Kidney epithelial cell (primary cell): ENCODE data around the gene C1orf87. TPM values are rescaled to one million over a fixed set of nuclear protein-coding genes. Genes with fewer than 3 reads are reported as not detected.
"Not testable (repeated sequence)": the region's sequence is repeated elsewhere in the genome, so short reads cannot be mapped to it uniquely, and the experiment has no call there.

Experiments used
- DNase-seq: peaks from one replicate; pipeline ENCODE4 v3.0.0-alpha.2; 2010; ENCODE audit warnings: low read depth
- H3K27me3 ChIP-seq: 2 replicates; pipeline ENCODE4 v1.6.0; 2011; ENCODE audit warnings: low read length; ENCODE audit not compliant: control insufficient read depth, insufficient read depth
- H3K36me3 ChIP-seq: 2 replicates; pipeline ENCODE4 v1.5.1; 2011; ENCODE audit warnings: low read length; ENCODE audit not compliant: control insufficient read depth, insufficient read depth
- H3K4me3 ChIP-seq: 2 replicates; pipeline ENCODE4 v1.5.1; 2011; ENCODE audit warnings: low read depth, mild to moderate bottlenecking, control low read depth, low read length
- total RNA-seq: library from RNA; depleted of rRNA; stranded (reverse); fragments of >200 nt; gene quantifications from 2 replicates; pipeline ENCODE4 v1.2.3, GENCODE V29; 2015
- TF ChIP-seq, protein P1 (sequence below): IDR thresholded peaks from 2 replicates; pipeline ENCODE4 v1.5.1; 2011; ENCODE audit warnings: mild to moderate bottlenecking, moderate library complexity, low read length, control low read depth, inconsistent platforms; ENCODE audit not compliant: insufficient read depth, poor library complexity, severe bottlenecking

Gene C1orf87
- total RNA-seq, 1 donor from 2014 or later = not detected

DNA sequence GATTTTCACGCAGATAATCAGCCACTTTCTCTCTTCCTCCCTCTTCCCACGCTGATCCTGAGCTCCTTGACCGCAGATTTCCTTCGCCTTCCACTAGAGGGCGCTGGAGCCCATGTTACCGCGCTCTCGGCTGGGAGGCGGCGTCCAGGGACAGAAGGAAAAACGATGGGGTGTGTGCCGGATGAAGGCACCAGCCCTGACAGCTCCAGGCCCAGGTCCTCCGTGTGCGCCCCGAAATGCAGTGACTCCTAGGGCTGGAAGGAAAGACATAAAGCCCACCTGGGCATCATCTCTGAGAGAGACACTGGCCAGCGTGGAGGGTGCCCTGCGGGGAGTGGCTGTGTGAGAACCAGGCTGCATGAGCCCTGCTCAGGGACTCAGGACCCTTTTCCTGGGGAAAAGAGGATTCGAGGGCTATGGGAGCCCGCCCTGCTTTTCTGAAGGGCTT is 102.1 kb downstream of the C1orf87 start:
- no peak for DNase-seq
- Histone ChIP-seq H3K27me3 (peaks cover 2% of the 10 kb centered on the region), H3K36me3 (no peaks in the 10 kb centered on the region), H3K4me3 (no peak overlapping the region)
- TF ChIP-seq, protein P1, sequence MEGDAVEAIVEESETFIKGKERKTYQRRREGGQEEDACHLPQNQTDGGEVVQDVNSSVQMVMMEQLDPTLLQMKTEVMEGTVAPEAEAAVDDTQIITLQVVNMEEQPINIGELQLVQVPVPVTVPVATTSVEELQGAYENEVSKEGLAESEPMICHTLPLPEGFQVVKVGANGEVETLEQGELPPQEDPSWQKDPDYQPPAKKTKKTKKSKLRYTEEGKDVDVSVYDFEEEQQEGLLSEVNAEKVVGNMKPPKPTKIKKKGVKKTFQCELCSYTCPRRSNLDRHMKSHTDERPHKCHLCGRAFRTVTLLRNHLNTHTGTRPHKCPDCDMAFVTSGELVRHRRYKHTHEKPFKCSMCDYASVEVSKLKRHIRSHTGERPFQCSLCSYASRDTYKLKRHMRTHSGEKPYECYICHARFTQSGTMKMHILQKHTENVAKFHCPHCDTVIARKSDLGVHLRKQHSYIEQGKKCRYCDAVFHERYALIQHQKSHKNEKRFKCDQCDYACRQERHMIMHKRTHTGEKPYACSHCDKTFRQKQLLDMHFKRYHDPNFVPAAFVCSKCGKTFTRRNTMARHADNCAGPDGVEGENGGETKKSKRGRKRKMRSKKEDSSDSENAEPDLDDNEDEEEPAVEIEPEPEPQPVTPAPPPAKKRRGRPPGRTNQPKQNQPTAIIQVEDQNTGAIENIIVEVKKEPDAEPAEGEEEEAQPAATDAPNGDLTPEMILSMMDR = peak; percentile 96

DNA sequence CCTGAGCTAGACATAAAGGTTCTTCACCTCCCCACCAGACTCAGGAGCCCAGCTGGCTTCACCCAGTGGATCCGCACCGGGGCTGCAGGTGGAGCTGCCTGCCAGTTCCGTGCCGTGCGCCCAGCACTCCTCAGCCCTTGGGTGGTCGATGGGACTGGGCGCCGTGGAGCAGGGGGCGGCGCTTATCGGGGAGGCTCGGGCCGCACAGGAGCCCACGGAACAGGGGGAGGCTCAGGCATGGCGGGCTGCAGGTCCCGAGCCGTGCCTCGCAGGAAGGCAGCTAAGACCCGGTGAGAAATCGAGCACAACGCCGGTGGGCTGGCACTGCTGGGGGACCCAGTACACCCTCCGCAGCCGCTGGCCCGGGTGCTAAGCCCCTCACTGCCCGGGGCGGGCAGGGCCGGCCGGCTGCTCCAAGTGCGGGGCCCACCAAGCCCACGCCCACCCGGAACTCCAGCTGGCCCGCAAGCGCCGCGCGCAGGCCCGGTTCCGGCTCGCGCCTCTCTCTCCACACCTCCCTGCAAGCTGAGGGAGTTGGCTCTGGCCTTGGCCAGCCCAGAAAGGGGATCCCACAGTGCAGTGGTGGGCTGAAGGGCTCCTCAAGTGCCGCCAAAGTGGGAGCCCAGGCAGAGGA is 103.9 kb downstream of the C1orf87 start:
- not testable (repeated sequence) for DNase-seq, H3K36me3 ChIP-seq, H3K27me3 ChIP-seq, H3K4me3 ChIP-seq

DNA sequence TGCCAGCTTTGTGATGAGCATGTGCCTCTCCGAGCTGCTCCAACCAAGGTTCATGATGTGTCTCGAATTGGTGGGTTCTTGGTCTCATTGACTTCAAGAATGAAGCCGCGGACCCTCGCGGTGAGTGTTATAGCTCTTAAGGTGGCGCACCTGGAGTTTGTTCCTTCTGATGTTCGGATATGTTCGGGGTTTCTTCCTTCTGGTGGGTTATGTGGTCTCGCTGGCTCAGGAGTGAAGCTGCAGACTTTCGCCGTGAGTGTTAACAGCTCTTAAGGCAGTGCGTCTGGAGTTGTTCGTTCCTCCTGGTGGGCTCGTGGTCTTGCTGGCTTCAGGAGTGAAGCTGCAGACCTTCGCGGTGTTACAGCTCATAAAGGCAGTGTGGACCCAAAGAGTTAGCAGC is 104.8 kb downstream of the C1orf87 start:
- not testable (repeated sequence) for H3K36me3 ChIP-seq, H3K27me3 ChIP-seq, DNase-seq, H3K4me3 ChIP-seq

DNA sequence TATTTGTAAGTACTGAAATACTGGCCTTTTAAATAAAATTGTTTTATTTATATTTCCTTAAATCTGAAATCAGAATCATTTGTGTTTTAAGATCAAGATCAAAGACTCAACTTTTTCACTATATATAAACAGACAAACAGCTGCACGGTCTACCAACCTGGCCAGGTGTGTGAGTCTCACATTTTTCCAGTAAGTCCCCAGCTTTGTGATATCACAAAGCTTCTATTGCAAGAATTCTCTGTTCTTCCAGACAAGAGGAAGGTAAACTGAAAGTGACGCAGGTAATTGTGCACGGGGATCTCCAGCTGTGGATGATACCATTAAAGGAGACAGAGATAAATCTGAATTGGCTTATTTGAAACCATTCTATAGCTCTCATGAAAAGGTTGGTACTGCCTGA is 105.8 kb downstream of the C1orf87 start:
- TF ChIP-seq, protein P1 = no peak
- DNase-seq = no peak
- H3K4me3 ChIP-seq = no peak overlapping the region
- H3K27me3 ChIP-seq = no peaks in the 10 kb centered on the region
- no peaks in the 10 kb centered on the region for H3K36me3 ChIP-seq

DNA sequence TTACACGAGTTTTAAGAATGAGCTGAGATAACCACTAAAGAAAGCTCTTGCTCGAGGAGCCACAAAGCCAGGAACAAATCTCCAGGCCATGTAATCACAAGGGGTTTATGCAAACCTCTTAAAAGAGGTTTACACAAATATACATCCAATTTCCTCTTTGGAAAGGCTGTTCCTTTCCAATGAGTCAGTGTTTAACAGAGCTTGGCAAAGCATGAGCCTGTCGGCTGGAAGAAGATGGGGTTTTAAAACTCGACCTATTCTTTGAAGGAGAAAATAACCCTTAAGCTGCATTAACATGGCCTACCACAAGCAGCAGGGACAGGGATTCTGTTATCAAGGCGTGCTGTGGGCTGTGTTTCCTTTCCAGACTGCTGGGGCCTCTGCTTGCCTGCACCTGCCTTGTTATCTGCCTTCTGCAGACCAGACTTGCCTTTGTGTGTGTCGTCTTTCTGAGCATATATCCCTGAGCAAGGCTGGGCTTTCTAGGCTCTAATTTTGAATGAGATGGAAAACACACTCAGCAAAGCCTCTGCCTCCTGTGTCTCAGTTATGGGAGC is 106.4 kb downstream of the C1orf87 start:
- Histone ChIP-seq H3K4me3 (no peak overlapping the region), H3K27me3 (no peaks in the 10 kb centered on the region), H3K36me3 (no peaks in the 10 kb centered on the region)
- TF ChIP-seq, protein P1 = no peak
- peak; percentile 63 for DNase-seq

DNA sequence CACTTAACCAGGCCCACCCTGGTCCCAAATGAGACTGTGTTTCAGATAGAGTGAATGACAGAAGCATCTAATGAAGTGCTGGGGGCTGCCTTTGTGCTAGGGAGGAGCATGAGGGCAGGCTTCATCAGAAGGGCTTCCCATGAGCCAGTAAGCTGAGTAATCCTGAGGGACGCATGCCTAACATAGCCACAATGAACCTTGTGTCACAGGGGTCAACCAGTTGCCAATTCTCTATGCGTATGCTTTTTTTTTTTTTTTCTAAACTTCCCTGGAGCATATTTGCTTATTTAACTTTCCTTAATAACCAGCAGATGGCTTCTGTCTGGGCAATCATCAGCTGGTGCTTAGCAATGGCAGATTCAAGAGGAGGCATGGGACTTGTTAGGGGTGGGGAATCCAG is 121.5 kb downstream of the C1orf87 start:
- Histone ChIP-seq H3K4me3 (no peak overlapping the region), H3K27me3 (no peaks in the 10 kb centered on the region), H3K36me3 (no peaks in the 10 kb centered on the region)
- TF ChIP-seq, protein P1 = no peak
- no peak for DNase-seq

DNA sequence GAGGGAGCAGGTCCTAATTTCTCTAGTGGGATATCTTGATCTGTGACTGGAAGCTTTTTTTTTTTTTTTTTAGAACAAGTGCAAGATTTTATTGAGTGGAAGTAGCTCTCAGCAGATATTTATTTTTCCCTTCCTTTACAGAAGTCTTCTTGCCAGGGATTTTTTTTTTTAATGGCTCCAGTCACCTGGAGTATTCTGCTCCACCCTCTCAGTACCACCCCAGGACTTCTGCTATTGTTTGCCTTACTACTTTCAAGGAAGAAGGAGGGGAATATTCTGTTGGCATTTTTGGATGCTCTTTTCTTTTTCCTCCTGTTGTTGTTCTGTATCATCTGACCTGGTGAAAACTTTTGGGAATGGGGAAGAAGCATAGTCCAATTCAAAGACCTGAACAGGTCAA is 123.9 kb downstream of the C1orf87 start:
- no peaks in the 10 kb centered on the region for H3K36me3 ChIP-seq
- DNase-seq = no peak
- TF ChIP-seq, protein P1 = no peak
- H3K27me3 ChIP-seq = no peaks in the 10 kb centered on the region
- H3K4me3 ChIP-seq = no peak overlapping the region
